ENCODE measurements around the gene PRAMEF5. TPM values are rescaled to one million over a fixed set of nuclear protein-coding genes. Genes with fewer than 3 reads are reported as not detected.
"Not testable (repeated sequence)": the region's sequence is repeated elsewhere in the genome, so short reads cannot be mapped to it uniquely, and the experiment has no call there.

PRAMEF5 gene
- total RNA-seq, 2 donors from 2014 or later = not detected

DNA sequence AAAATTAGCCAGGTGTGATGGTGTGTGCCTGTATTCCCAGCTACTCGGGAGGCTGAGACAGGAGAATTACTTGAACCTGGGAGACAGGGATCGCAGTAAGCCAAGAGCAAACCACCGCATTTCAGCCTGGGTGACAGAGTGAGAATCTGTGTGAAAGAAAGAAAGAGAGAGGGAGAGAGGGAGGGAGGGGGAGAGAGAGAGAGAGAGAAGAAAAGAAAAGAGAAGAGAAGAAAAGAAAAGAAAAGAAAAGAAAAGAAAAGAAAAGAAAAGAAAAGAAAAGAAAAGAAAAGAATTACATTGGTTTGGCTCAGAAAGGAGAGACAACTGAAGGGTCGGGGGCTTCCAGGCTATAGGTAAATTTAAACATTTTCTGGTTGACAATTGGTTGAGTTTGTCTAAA lies 14.4 kb upstream of the PRAMEF5 start:
- H3K27ac Mint-ChIP-seq; H3K9me3 Mint-ChIP-seq; H3K4me3 Mint-ChIP-seq; ATAC-seq (replicated peaks); H3K4me1 Mint-ChIP-seq; H3K36me3 Mint-ChIP-seq (ENCODE audit: low read depth); H3K27me3 Mint-ChIP-seq: not testable (repeated sequence)

DNA sequence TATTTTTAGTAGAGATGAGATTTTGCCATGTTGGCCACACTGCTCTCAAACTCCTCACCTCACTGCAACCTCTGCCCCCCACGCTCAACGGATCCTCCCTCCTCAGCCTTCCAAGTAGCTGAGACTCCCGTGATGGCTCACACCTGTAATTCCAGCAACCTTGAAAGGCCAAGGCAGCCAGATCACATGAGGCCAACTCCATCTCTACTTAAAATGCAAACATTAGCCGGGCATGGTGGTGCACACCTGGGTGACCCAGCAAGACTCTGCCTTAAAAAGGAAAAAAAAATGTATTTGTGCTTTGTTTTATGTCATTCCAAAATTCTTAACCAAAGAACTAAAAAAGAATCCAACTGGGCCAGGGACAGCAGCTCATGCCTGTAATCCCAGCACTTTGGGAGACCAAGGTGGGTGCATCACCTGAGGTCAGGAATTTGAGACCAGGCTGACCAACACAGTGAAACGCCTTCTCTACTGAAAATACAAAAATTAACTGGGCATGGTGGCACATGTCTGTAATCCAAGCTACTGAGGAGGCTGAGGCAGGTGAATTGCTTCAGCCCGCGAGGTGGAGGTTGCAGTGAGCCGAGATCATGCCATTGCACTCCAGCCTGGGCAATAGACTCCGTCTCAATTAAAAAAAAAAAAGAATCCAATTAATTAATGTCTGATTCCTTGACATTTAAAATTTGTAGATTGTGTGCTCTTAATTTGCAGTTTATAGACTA lies 10.3 kb upstream of the PRAMEF5 start:
- not testable (repeated sequence) for H3K27ac Mint-ChIP-seq; H3K27me3 Mint-ChIP-seq; H3K36me3 Mint-ChIP-seq (ENCODE audit: low read depth); H3K4me3 Mint-ChIP-seq; H3K4me1 Mint-ChIP-seq; H3K9me3 Mint-ChIP-seq; ATAC-seq (replicated peaks)

DNA sequence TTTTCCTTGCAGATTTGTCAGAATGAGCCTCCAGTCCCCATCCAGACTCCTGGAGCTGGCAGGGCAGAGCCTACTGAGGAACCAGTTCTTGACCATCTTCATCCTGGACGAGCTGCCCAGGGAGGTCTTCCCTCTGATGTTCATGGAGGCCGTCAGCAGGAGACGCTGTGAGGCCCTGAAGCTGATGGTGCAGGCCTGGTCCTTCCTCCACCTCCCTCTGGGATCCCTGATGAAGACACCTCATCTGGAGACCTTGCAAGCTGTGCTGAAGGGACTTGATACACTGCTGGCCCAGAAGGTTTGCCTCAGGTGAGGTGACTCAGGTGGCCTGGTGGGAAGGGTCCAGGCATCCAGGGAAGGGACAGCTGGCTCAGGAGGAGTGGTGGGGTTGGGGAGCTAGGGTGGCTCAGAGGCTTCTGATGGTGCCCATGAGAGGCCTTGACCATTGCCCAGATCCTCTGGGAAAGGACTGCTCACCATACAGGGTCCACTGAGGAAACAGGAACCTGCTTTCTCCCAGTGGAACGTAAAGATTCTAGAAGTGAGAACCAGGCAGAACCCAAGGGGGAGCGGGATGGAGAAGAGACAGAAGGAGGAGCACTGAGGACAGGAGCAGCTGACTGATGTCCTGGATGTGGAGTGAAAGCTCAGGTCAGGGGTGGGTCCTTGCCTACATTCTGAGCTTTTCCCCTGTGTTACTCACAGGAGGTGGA lies 8.0 kb upstream of the PRAMEF5 start:
- not testable (repeated sequence) for H3K9me3 Mint-ChIP-seq; H3K36me3 Mint-ChIP-seq (ENCODE audit: low read depth); H3K27ac Mint-ChIP-seq; H3K4me1 Mint-ChIP-seq; H3K4me3 Mint-ChIP-seq; ATAC-seq (replicated peaks); H3K27me3 Mint-ChIP-seq

DNA sequence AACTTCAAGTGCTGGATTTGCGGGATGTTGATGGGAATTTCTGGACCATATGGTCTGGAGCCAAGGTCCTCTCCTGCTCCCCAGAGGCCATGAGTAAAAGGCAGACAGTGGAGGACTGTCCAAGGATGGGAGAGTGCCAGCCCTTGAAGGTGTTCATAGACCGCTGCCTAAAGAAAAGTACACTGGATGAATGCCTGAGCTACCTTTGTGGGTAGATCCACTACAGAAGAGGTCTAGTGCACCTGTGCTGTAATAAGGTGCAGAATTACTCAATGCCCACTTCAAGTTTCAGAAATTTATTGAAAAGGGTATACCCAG lies 7.5 kb upstream of the PRAMEF5 start:
- not testable (repeated sequence) for H3K27ac Mint-ChIP-seq; ATAC-seq (replicated peaks); H3K9me3 Mint-ChIP-seq; H3K36me3 Mint-ChIP-seq (ENCODE audit: low read depth); H3K4me1 Mint-ChIP-seq; H3K4me3 Mint-ChIP-seq; H3K27me3 Mint-ChIP-seq

DNA sequence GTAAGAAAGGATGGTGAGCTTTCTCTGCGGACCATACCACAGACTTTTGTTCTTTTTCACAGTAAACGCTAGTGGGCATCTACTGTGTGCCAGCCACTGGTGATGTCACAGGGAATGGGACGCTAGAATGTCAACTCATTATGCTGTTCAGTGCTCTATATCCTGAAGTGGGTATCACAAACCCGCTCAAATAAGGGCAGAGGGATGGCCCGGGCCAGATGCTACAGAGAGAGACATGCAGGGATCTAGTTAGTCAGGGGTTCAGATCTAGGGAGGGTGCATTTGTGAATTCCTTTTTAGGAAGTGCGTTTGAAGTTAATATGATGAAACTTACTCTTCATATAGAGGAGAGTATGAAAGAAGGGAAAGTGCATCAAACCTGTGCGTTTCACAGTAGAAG lies 6.9 kb upstream of the PRAMEF5 start:
- not testable (repeated sequence) for H3K27ac Mint-ChIP-seq; ATAC-seq (replicated peaks); H3K36me3 Mint-ChIP-seq (ENCODE audit: low read depth); H3K4me3 Mint-ChIP-seq; H3K27me3 Mint-ChIP-seq; H3K4me1 Mint-ChIP-seq; H3K9me3 Mint-ChIP-seq

DNA sequence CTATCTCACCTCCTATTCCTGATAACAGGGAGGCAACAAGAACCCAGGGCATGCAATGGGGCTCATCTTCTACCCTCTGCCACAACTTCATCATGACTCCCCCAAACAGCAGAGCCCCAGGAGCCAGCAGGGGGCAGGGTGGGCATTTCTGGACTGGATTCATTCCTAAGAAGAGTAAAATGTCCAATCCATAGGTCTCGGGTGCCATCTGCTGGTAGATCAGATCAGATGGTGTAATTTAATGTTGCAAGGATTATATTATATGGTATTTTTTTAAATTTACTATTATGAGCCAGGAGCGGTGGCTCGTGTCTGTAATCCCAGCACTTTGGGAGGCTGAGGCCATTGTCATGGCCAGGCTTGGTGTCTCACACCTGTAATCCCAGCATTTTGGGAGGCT lies 11.1 kb downstream of the PRAMEF5 start:
- H3K36me3 Mint-ChIP-seq (ENCODE audit: low read depth); H3K4me3 Mint-ChIP-seq; H3K9me3 Mint-ChIP-seq; H3K27ac Mint-ChIP-seq; ATAC-seq (replicated peaks); H3K4me1 Mint-ChIP-seq; H3K27me3 Mint-ChIP-seq: not testable (repeated sequence)

DNA sequence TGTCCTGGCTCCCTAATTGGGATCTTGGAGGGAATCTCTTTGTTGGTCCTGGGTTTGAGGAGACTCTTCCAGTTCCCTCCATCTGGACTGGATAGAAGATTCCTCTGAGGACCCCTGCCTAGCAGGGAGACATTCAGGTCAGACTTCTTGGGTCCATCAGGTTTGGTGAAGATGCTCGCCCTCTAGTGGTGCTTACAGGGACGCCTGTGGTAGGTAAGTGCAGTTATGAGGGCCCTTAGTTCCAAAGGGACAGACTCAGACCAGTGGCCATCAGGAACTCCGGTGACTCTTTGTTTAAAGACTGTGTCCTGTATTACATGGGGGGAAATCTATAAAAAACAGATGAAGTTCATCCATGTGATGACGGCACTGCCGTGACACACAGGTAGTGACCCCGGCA lies 23.0 kb downstream of the PRAMEF5 start:
- not testable (repeated sequence) for ATAC-seq (replicated peaks); H3K9me3 Mint-ChIP-seq; H3K36me3 Mint-ChIP-seq (ENCODE audit: low read depth); H3K4me1 Mint-ChIP-seq; H3K27me3 Mint-ChIP-seq; H3K4me3 Mint-ChIP-seq; H3K27ac Mint-ChIP-seq

DNA sequence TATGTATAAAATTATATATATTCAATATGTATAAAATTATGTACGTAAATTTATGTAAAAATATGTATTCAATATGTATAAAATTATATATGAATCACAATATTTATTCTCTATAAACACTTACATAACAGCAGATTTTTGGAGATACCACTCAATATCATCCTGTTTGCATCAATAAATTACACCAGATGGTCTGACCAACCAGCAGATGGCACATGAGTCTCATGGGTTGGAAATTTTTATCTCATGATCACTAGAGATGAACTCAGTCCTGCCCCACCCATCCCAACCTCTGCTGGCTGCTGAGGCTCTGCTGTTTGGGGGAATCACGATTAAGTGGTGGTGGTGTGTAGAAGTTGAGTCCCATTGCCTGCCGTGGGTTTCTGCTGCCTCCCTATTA lies 25.6 kb downstream of the PRAMEF5 start:
- not testable (repeated sequence) for H3K27me3 Mint-ChIP-seq; H3K9me3 Mint-ChIP-seq; H3K36me3 Mint-ChIP-seq (ENCODE audit: low read depth); H3K27ac Mint-ChIP-seq; ATAC-seq (replicated peaks); H3K4me3 Mint-ChIP-seq; H3K4me1 Mint-ChIP-seq

DNA sequence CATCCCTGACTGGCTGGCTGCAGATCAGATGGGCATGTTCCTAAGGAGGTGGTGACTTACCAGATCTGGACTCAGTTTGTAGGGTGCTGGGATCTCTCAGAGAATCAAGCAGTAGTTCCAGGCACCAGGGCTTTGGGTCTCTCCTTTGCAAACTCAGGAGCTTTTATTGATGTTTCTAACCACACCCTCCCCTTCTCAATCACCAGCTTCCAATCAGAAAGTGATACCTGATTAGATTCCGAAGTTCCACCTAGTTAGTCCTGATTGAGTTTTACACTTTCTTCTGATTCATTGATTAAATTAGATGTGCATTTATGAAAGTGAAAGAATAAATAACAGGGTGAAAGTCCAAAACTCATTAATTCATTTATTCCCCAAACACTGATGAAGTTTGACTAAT lies 31.0 kb downstream of the PRAMEF5 start, which contains the start of gene PRAMEF8:
Gene PRAMEF8 (minus strand): TSS at position 101 of the 400 bp plus-strand sequence. CDS start 1,046 bp downstream, outside the sequence.
- not testable (repeated sequence) for ATAC-seq (replicated peaks); H3K27me3 Mint-ChIP-seq; H3K36me3 Mint-ChIP-seq (ENCODE audit: low read depth); H3K4me3 Mint-ChIP-seq; H3K27ac Mint-ChIP-seq; H3K9me3 Mint-ChIP-seq; H3K4me1 Mint-ChIP-seq

DNA sequence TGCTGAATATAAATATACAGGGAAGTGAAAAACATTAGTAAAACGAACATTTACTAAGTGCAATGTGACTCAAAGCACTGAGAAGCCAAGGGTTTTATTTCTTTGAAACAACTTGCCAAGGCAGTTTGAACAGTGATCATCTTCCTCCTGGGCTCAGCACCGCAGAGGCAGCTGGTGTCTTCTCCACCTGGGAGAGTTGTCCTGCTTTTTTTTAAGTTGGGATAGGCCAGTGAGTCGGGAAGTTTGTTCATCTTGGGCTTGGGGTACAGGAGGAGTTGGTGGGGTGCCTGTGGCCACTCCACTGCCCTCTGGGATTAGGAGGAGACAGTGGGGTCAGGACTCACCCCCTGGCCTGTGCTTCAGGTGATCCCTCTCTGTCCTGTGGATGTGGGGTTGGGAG lies 35.0 kb downstream of the PRAMEF5 start:
- not testable (repeated sequence) for H3K36me3 Mint-ChIP-seq (ENCODE audit: low read depth)

DNA sequence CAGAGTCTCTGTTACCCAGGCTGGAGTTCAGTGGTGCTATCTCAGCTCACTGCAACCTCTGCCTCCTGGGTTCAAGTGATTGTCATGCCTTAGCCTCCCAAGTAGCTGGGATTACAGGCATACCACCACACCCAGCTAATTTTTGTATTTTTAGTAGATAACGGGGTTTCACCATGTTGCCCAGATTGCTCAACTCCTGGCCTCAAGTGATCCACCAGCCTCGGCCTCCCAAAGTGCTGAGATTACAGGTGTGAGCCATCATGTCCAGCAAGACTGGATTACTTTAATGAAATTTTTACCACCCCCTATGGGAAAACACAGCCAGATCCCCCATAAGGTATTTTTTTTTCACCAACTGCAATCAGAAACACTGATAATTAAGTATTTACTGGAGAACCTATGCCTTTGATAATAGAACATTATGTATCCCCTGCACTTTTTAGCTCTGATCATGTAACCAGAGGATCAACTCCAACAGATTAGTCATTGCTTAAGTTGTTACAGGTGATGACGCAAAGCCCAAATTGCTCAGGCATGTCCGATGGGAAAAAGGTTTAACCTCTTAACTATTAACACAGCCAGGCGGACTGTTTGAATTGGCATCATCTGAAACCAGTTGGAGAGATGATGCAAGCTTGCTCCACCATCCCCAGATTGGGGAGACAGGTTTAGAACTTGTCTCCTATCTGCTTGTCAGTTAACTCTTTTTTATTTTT lies 43.4 kb downstream of the PRAMEF5 start:
- not testable (repeated sequence) for H3K27me3 Mint-ChIP-seq; H3K9me3 Mint-ChIP-seq; H3K27ac Mint-ChIP-seq; H3K4me1 Mint-ChIP-seq; H3K36me3 Mint-ChIP-seq (ENCODE audit: low read depth); H3K4me3 Mint-ChIP-seq; ATAC-seq (replicated peaks)

More for the DNA sequence above, 35.0 kb downstream of the PRAMEF5 start:
- not testable (repeated sequence) for H3K27ac Mint-ChIP-seq; H3K4me3 Mint-ChIP-seq; H3K9me3 Mint-ChIP-seq; ATAC-seq (replicated peaks); H3K4me1 Mint-ChIP-seq; H3K27me3 Mint-ChIP-seq

DNA sequence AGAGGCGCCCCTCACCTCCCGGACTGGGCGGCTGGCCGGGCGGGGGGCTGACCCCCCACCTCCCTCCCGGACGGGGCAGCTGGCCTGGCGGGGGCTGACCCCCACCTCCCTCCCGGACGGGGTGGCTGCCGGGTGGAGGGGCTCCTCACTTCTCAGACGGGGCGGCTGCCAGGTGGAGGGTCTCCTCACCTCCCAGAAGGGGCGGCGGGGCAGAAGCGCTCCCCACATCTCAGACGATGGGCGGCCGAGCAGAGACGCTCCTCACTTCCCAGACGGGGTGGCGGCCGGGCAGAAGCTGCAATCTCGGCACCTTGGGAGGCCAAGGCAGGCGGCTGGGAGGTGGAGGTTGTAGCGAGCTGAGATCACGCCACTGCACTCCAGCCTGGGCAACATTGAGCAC lies 44.7 kb downstream of the PRAMEF5 start:
- H3K4me3 Mint-ChIP-seq; H3K9me3 Mint-ChIP-seq; ATAC-seq (replicated peaks); H3K27me3 Mint-ChIP-seq; H3K27ac Mint-ChIP-seq; H3K36me3 Mint-ChIP-seq (ENCODE audit: low read depth); H3K4me1 Mint-ChIP-seq: not testable (repeated sequence)

DNA sequence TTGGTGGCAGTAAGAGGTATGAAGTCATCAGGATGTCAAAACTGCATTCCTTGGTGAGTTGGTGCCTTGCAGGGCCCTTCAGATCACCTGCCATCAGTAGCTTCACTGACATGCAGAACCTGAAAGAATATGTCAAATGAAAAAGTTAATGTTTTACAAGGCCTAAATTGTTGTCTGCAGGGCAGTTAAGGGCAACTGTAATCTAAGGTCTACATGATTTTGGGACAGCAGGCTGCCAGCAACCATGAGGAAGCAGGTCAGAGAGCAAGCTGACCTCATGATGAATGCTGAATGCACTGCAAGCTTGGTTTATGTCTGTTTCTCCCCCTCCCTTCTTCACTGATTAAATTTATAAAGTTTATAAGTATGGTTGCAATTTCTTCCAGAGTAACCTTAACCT lies 48.2 kb downstream of the PRAMEF5 start:
- not testable (repeated sequence) for H3K4me3 Mint-ChIP-seq

DNA sequence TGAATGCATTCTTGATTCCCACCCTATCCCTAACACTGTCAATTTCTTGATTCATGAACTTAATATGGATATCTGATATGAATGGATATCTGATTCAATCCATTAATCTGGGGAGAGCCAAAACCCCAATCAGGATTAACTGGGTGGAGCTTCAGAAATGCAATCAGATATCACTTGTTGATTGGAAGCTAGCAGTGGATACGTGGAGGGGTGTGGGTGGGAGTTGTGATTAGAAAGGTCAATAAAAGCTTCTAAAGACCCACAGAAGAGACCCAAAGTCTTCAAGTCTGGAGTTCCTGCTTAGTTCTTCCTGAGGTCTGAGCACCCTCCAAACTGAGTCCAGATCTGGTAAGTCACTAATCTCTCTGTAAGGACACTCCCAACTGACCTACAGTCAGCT lies 49.2 kb downstream of the PRAMEF5 start, which contains the start of gene PRAMEF33:
Gene PRAMEF33 (plus strand): TSS at position 301 of the 400 bp plus-strand sequence. CDS start 2,416 bp downstream, outside the sequence.
- not testable (repeated sequence) for H3K9me3 Mint-ChIP-seq; H3K27me3 Mint-ChIP-seq; H3K36me3 Mint-ChIP-seq (ENCODE audit: low read depth); ATAC-seq (replicated peaks); H3K4me3 Mint-ChIP-seq; H3K4me1 Mint-ChIP-seq; H3K27ac Mint-ChIP-seq

More for the DNA sequence above, 48.2 kb downstream of the PRAMEF5 start:
- H3K9me3 Mint-ChIP-seq; H3K27ac Mint-ChIP-seq; H3K27me3 Mint-ChIP-seq; ATAC-seq (replicated peaks); H3K4me1 Mint-ChIP-seq; H3K36me3 Mint-ChIP-seq (ENCODE audit: low read depth): not testable (repeated sequence)

All from activated T-helper 17 cell treated with anti-CD3 and anti-CD28 coated beads, Interleukin-2, amount 50 U/mL, for 72 hours (primary cell).